ENCODE measurements around the gene SYCE3.
A peak's percentile ranks its signal among the peaks of the same experiment; 100 is the strongest.
"Not testable (repeated sequence)": the region's sequence is repeated elsewhere in the genome, so short reads cannot be mapped to it uniquely, and the experiment has no call there.

Gene SYCE3

GRCh38 chr22:50535113-50535512, 27.6 kb downstream of the SYCE3 start:
- H3K4me2 ChIP-seq (ENCODE audit: low read length): peak overlapping the region; percentile 76
- H3K4me1 ChIP-seq (ENCODE audit: control insufficient read depth, low read length): peaks cover 88% of the 10 kb centered on the region
- H3K9me3 ChIP-seq (ENCODE audit: control insufficient read depth, insufficient read depth, low read length): no peaks in the 10 kb centered on the region
- H3K79me2 ChIP-seq (ENCODE audit: control insufficient read depth, low read length): peaks cover 17% of the 10 kb centered on the region
- peak overlapping the region; percentile 54 for H3K4me3 ChIP-seq (ENCODE audit: low read length)
- H3K27me3 ChIP-seq (ENCODE audit: control insufficient read depth, low read length): no peaks in the 10 kb centered on the region
- no peaks in the 10 kb centered on the region for H3K9me2 ChIP-seq (replicated peaks; ENCODE audit: control insufficient read depth, low read length)
- TF ChIP-seq CTCF (IDR thresholded peaks at IDR 0.05; ENCODE audit: low read depth, low read length, poor library complexity, severe bottlenecking) (no peak), EZH2phosphoT487 (IDR thresholded peaks at IDR 0.05; ENCODE audit: borderline replicate concordance, low read length) (no peak)
- peaks cover 2% of the 10 kb centered on the region; the same call in 1 of the 2 replicates for H3K36me3 ChIP-seq (ENCODE audit: control insufficient read depth, low read length)
- peak overlapping the region; percentile 97 for H3K27ac ChIP-seq (ENCODE audit: low read depth, low read length)
- H3F3A ChIP-seq (ENCODE audit: control insufficient read depth, insufficient read depth): peaks cover 47% of the 10 kb centered on the region
- no peaks in the 10 kb centered on the region for H4K20me1 ChIP-seq (ENCODE audit: control insufficient read depth, insufficient read depth, low read depth, low read length)

GRCh38 chr22:50533856-50534711, 28.6 kb downstream of the SYCE3 start:
- H3K4me2 ChIP-seq (ENCODE audit: low read length): peak overlapping the region; percentile 94
- H3K4me3 ChIP-seq (ENCODE audit: low read length): peak overlapping the region; percentile 69
- peak overlapping the region; percentile 97 for H3K27ac ChIP-seq (ENCODE audit: low read depth, low read length)
- H3K9me3 ChIP-seq (ENCODE audit: control insufficient read depth, insufficient read depth, low read length); H4K20me1 ChIP-seq (ENCODE audit: control insufficient read depth, insufficient read depth, low read depth, low read length); H3K9me2 ChIP-seq (replicated peaks; ENCODE audit: control insufficient read depth, low read length); H3K27me3 ChIP-seq (ENCODE audit: control insufficient read depth, low read length); H3K36me3 ChIP-seq (ENCODE audit: control insufficient read depth, low read length): not testable (repeated sequence)
- H3F3A ChIP-seq (ENCODE audit: control insufficient read depth, insufficient read depth): peaks cover 42% of the 10 kb centered on the region
- H3K79me2 ChIP-seq (ENCODE audit: control insufficient read depth, low read length): peaks cover 17% of the 10 kb centered on the region
- peaks cover 83% of the 10 kb centered on the region for H3K4me1 ChIP-seq (ENCODE audit: control insufficient read depth, low read length)

GRCh38 chr22:50532824-50533796, 29.6 kb downstream of the SYCE3 start:
- Histone ChIP-seq H3K4me1 (ENCODE audit: control insufficient read depth, low read length) (peaks cover 73% of the 10 kb centered on the region), H3K4me3 (ENCODE audit: low read length) (peak overlapping the region; percentile 91), H4K20me1 (ENCODE audit: control insufficient read depth, insufficient read depth, low read depth, low read length) (no peaks in the 10 kb centered on the region), H3F3A (ENCODE audit: control insufficient read depth, insufficient read depth) (peaks cover 47% of the 10 kb centered on the region), H3K27ac (ENCODE audit: low read depth, low read length) (peak overlapping the region; percentile 97), H3K9me2 (replicated peaks; ENCODE audit: control insufficient read depth, low read length) (no peaks in the 10 kb centered on the region), H3K79me2 (ENCODE audit: control insufficient read depth, low read length) (peaks cover 17% of the 10 kb centered on the region), H3K36me3 (ENCODE audit: control insufficient read depth, low read length) (peaks cover 2% of the 10 kb centered on the region; the same call in 1 of the 2 replicates), H3K9me3 (ENCODE audit: control insufficient read depth, insufficient read depth, low read length) (no peaks in the 10 kb centered on the region), H3K27me3 (ENCODE audit: control insufficient read depth, low read length) (no peaks in the 10 kb centered on the region), H3K4me2 (ENCODE audit: low read length) (peak overlapping the region; percentile 94)
- TF ChIP-seq CTCF (IDR thresholded peaks at IDR 0.05; ENCODE audit: low read depth, low read length, poor library complexity, severe bottlenecking): no peak
- TF ChIP-seq EZH2phosphoT487 (IDR thresholded peaks at IDR 0.05; ENCODE audit: borderline replicate concordance, low read length): no peak

Data from DOHH2 (cell line).